C4-2B (cell line): ENCODE results near the gene ADAM29.

Experiments used
- CTCF ChIP-seq: fragments of 450-650 bp; conservative IDR thresholded peaks from 2 replicates; pipeline ENCODE4 v1.5.1; 2017; ENCODE audit warnings: mild to moderate bottlenecking
- ZFX ChIP-seq: fragments of 450-650 bp; IDR thresholded peaks from 2 replicates; pipeline ENCODE4 v1.6.1; 2017

- TF ChIP-seq CTCF (no peak), ZFX (no peak)
These were observed 10.6 kb downstream of the ADAM29 start for GRCh38 chr4:174928575-174929253.
